Glutamatergic neuron (in vitro differentiated cells): ENCODE measurements around the gene GAN. TPM values are rescaled to one million over a fixed set of nuclear protein-coding genes. Genes with fewer than 3 reads are reported as not detected.

Experiments
- DNase-seq: peaks from one replicate; pipeline ENCODE4 v3.0.0; 2022
- H3K27ac Mint-ChIP-seq: one replicate; pipeline ENCODE4 v1.8.0; 2020; ENCODE audit warnings: mild to moderate bottlenecking, mixed read lengths, inconsistent platforms; ENCODE audit not compliant: unreplicated experiment
- H3K27me3 Mint-ChIP-seq: one replicate; pipeline ENCODE4 v1.8.0; 2020; ENCODE audit warnings: mild to moderate bottlenecking, moderate library complexity, mixed read lengths, inconsistent platforms; ENCODE audit not compliant: unreplicated experiment
- H3K36me3 Mint-ChIP-seq: one replicate; pipeline ENCODE4 v1.8.0; 2020; ENCODE audit warnings: mild to moderate bottlenecking, mixed read lengths, inconsistent platforms; ENCODE audit not compliant: unreplicated experiment
- H3K4me1 Mint-ChIP-seq: one replicate; pipeline ENCODE4 v1.8.0; 2020; ENCODE audit warnings: mild to moderate bottlenecking, low read depth, mixed read lengths, inconsistent platforms; ENCODE audit not compliant: unreplicated experiment
- H3K4me3 Mint-ChIP-seq: one replicate; pipeline ENCODE4 v1.8.0; 2020; ENCODE audit warnings: mild to moderate bottlenecking, mixed read lengths, inconsistent platforms; ENCODE audit not compliant: unreplicated experiment
- H3K9me3 Mint-ChIP-seq: one replicate; pipeline ENCODE4 v1.8.0; 2020; ENCODE audit warnings: mild to moderate bottlenecking, moderate library complexity, mixed read lengths, inconsistent platforms; ENCODE audit not compliant: unreplicated experiment
- total RNA-seq: library from RNA; stranded (reverse); fragmentation: NEBNext Ultra II Directional; extraction: Animal tissue kit (Norgen Biotek cat#: 25700); gene quantifications from one replicate; pipeline ENCODE4 v1.2.1, GENCODE V29; 2021; ENCODE audit not compliant: unreplicated experiment
- TF ChIP-seq, protein P1 (sequence below): fragments of 200-600 bp; sonication (generic); IDR thresholded peaks from one replicate; pipeline ENCODE4 v1.5.0; 2021; ENCODE audit not compliant: partially characterized antibody, unreplicated experiment

Gene GAN
- total RNA-seq, 1 donor from 2014 or later, result 14.4 TPM

DNA sequence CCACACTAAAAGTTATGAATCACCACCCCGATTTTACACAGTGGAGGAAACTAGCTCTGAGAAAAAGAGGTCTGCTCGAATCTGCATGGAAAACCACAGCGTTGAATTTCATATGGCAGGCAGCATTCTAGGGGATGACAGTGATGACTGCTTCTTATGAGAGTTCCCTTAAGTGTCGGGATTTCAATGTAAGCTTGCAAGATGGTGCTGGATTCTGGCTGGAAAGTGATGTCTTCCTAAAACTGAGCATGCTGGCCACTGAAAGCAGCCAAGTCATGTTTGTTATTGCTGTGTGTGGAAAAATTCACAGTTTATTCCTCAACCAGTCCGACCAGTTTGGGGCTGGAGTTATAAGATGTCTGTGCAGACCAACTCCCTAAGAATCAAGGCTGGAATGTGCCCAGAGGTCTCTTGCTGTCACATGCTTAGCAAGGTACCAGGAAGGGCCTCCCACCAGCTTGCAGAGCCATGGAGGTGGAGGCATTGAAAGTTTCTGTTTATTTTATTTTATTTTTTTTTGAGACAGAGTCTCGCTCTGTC, 37.2 kb upstream of the GAN start:
- Mint-ChIP-seq H3K4me1 (no peaks in the 10 kb centered on the region), H3K4me3 (no peak overlapping the region), H3K27me3 (no peaks in the 10 kb centered on the region), H3K27ac (no peak overlapping the region), H3K9me3 (no peaks in the 10 kb centered on the region), H3K36me3 (no peaks in the 10 kb centered on the region)
- DNase-seq, result no peak
- TF ChIP-seq, protein P1, sequence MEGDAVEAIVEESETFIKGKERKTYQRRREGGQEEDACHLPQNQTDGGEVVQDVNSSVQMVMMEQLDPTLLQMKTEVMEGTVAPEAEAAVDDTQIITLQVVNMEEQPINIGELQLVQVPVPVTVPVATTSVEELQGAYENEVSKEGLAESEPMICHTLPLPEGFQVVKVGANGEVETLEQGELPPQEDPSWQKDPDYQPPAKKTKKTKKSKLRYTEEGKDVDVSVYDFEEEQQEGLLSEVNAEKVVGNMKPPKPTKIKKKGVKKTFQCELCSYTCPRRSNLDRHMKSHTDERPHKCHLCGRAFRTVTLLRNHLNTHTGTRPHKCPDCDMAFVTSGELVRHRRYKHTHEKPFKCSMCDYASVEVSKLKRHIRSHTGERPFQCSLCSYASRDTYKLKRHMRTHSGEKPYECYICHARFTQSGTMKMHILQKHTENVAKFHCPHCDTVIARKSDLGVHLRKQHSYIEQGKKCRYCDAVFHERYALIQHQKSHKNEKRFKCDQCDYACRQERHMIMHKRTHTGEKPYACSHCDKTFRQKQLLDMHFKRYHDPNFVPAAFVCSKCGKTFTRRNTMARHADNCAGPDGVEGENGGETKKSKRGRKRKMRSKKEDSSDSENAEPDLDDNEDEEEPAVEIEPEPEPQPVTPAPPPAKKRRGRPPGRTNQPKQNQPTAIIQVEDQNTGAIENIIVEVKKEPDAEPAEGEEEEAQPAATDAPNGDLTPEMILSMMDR, result no peak

DNA sequence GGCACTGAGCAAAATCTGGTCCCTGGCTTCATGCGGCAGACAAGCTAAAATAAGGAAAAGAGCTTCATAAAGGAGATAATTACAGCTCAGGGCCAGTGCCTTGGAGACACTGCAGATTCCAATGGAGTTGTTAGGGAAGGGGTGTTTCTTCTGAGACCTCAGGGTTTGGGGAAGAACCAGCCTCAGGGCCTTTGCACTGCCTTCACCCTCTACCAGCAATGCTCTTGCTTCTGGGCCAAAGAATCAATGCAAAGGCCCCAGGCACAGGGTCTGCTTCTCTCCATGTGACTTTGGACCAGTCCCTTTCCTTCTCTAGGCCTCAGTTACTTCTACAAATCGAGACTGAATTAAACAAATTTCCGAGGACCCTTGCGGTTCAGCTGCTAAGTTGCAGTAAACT, 36.2 kb upstream of the GAN start:
- Mint-ChIP-seq H3K36me3 (no peaks in the 10 kb centered on the region), H3K4me1 (no peaks in the 10 kb centered on the region), H3K27ac (no peak overlapping the region), H3K4me3 (no peak overlapping the region), H3K9me3 (no peaks in the 10 kb centered on the region), H3K27me3 (no peaks in the 10 kb centered on the region)
- no peak for DNase-seq
- TF ChIP-seq, protein P1, result no peak

DNA sequence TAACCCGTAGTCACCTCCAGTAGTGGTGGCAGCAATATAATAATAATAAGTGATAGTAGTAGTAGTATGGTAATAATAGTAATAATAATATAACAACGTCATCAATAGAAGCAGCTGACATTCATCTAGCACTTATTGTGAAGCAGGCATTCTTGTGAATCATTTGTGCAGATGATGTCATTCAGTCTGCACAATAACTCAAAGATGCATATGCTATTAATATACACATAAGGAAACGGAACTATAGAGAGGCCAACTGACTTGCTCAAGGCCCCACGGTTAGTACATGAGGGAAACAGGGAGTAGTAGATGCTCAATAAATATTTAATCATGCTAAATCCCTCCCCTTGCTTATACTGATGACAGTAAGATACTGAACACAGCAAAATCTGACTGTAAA, 35.4 kb upstream of the GAN start:
- TF ChIP-seq, protein P1, result no peak
- Mint-ChIP-seq H3K4me1 (no peaks in the 10 kb centered on the region), H3K27me3 (no peaks in the 10 kb centered on the region), H3K9me3 (no peaks in the 10 kb centered on the region), H3K36me3 (no peaks in the 10 kb centered on the region), H3K27ac (no peak overlapping the region), H3K4me3 (no peak overlapping the region)
- no peak for DNase-seq

DNA sequence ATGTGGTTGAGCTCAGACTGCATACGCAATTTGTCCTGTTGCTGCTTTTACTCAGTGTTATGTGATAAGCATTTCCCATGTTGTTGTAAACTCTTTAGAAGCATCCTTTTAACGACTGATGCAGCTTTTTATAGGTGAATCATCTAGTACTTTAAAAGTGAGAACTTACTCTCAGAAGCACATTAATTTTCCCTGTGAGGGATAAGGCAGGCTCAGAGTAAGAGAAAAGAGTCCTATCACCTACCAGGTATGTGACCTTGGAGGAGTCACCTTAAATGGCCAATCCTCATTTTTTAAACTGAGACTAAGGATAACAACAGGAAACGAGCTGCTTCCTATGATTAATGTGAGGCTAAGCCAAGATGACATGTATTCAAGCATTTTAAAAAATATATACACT, 34.4 kb upstream of the GAN start:
- Mint-ChIP-seq H3K4me1 (no peaks in the 10 kb centered on the region), H3K27ac (no peak overlapping the region), H3K4me3 (no peak overlapping the region), H3K27me3 (no peaks in the 10 kb centered on the region), H3K36me3 (no peaks in the 10 kb centered on the region), H3K9me3 (no peaks in the 10 kb centered on the region)
- DNase-seq, result no peak
- TF ChIP-seq, protein P1, result no peak

DNA sequence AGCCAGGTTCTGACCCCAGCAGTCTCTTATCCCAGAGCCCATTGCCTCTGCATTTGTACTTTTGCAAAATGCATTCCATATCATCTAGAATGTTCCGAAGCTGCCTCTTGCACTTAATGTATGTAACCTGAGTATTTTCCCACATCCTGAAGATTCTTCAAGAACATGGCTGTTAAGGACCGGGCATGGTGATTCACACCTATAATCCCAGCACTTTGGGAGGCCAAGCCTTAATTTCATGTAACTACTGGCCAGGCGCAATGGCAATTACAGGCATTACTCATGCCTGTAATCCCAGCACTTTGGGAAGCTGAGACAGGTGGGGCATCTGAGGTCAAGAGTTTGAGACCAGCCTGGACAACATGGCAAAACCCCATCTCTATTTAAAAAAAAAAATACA, 31.7 kb upstream of the GAN start:
- Mint-ChIP-seq H3K36me3 (no peaks in the 10 kb centered on the region), H3K27ac (no peak overlapping the region), H3K9me3 (no peaks in the 10 kb centered on the region), H3K4me1 (no peaks in the 10 kb centered on the region), H3K4me3 (no peak overlapping the region), H3K27me3 (no peaks in the 10 kb centered on the region)
- TF ChIP-seq, protein P1, result no peak
- no peak for DNase-seq
